ENCODE results near the gene ANKRD13A.
A peak's percentile ranks its signal among the peaks of the same experiment; 100 is the strongest.
"Not testable (repeated sequence)": the region's sequence is repeated elsewhere in the genome, so short reads cannot be mapped to it uniquely, and the experiment has no call there.

Gene ANKRD13A

GRCh38 chr12:110049034-110049433, 49.8 kb downstream of the ANKRD13A start:
- not testable (repeated sequence) for DNase-seq

- not testable (repeated sequence) for DNase-seq
These were observed 50.4 kb downstream of the ANKRD13A start for GRCh38 chr12:110049666-110050065.

GRCh38 chr12:110050927-110051326, 51.7 kb downstream of the ANKRD13A start:
- DNase-seq = no peak

DNA sequence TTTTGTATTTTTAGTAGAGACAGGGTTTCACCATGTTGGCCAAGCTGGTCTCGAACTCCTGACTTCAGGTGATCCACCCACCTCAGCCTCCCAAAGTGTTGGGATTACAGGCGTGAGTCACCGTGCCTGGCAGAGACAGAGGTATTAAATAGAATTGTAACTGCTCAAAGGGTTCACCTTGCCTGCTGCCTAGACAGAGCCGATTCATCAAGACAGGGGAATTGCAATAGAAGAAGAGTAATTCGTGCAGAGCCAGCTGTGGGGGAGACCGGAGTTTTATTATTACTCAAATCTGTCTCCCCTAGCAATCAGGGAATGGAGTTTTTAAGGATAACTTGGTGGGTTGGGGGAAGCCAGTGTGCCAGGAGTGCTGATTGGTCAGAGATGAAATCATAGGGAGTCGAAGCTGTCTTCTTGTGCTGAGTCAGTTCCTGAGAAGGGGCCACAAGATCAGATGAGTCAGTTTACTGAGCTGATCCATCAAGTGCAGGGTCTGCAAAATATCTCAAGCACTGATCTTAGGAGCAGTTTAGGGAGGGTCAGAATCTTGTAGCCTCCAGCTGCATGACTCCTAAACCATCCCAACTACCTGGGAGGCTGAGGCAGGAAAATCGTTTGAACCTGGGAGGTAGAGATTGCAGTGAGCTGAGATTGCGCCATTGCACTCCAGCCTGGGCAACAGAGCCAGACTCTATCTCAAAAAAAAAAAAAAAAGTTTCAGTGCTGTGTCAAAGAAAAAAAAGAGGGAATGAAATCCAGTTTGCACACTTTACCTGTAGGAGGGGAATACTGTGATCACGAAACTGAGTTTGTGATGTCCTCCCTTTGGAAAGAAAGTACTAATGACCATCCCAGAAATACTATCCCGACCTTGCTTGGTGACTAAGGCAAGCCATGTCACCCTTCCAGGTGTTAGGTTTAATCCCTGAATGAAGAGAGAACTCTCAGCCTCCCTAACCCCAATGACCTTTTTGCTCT, 56.4 kb downstream of the ANKRD13A start:
- DNase-seq = not testable (repeated sequence)

- DNase-seq = not testable (repeated sequence)
These were observed 57.4 kb downstream of the ANKRD13A start for GRCh38 chr12:110056643-110057042.

GRCh38 chr12:110058875-110059615, 59.8 kb downstream of the ANKRD13A start:
- DNase-seq = peak; percentile 39 to 77

DNA sequence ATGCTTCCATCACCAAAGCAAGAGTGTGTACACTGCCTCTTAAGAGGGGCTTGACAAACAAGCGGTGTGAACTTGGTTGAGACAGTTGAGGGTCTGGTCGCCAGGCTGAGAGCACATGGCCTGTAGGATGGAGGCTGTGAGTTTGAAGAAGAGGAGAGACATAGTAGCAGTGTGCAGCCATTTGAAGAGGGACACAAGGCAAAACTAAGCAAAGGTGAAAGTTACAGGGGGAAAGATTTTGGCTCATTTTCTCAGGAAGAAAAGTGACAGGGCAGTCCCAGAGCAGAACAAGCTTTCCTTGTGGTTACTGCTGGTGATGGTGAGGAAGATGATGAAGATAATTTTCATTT, 60.4 kb downstream of the ANKRD13A start:
- DNase-seq = no peak

DNA sequence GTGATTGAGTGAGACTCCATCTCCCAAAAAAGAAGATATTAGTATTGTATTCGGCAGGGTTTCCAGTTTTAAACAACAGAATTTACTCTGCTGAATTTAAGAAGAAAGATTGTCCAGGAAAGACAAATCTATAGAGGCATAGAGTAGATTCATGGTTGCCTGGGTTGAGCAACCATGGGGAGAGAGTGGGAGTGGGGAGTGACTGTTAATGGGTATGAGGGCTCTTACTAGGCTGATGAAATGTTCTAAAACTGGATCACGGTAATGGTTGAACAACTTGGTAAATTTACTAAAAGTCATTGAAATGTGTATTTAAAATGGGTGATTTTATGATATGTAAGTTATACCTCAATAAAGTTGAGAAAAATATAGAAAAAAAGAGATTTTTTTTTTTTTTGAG, 63.0 kb downstream of the ANKRD13A start:
- DNase-seq = no peak

GRCh38 chr12:110065540-110065939, 66.3 kb downstream of the ANKRD13A start:
- no peak for DNase-seq

GRCh38 chr12:110067531-110067930, 68.3 kb downstream of the ANKRD13A start:
- DNase-seq = no peak

GRCh38 chr12:110068115-110068514, 68.9 kb downstream of the ANKRD13A start:
- not testable (repeated sequence) for DNase-seq

GRCh38 chr12:110068654-110069053, 69.4 kb downstream of the ANKRD13A start:
- DNase-seq = no peak

DNA sequence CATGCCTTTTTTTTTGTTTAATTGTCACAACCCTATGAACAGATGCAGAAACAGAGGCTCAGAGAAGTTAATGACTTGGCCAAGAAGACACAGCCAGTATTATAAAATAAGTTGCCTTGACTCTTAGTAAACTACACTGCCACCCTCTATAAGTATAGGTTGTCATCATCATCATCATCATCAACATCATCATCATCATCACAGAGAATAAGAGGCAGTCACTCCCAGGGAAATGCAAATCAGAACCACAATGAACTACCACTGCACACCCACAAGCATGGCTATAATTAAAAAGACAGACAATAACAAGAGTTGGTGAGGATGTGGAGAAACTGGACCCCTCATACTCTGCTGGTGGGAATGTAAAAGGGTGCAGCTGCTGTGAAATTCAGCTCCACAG, 72.3 kb downstream of the ANKRD13A start:
- DNase-seq = no peak

DNA sequence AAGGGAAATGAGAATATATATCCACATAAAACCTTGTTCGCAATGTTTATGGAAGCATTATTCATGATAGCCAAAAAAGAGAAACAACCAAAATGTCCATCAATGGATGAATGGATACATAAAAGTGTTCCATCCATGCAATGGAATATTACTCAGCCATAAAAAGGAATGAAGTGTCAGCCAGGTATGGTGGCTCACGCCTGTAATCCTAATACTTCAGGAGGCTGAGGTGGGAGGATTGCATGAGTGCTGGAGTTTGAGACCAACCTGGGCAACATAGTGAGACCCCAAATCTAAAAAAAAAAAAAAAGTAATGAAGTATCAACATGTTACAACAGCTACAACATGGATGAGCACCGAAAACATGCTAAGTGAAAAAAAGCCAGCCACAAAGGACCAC, 72.7 kb downstream of the ANKRD13A start:
- DNase-seq = no peak

GRCh38 chr12:110072636-110073035, 73.4 kb downstream of the ANKRD13A start:
- DNase-seq = not testable (repeated sequence)

- peak; percentile 7 to 38 for DNase-seq
These were observed 74.0 kb downstream of the ANKRD13A start for GRCh38 chr12:110073049-110073831.

DNA sequence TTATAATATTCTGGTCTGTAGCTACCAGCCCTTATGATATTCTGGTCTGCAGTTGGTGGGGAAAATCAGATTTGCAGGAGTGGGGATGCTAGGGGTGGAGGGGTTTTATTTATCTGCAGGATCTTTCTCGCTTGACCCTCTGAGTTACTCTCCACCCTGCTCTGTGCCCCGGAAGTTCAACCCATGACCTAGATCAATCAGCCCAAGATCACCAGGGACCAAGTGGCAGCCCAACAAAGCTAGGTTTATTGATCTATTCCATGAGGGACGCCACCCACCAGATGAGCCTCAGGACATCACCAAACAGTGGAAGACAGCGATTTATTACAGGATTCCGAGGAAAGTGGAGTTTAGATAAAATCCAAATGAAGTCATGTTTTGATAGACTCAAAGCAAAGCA, 74.9 kb downstream of the ANKRD13A start:
- no peak for DNase-seq

- no peak for DNase-seq
These were observed 76.7 kb downstream of the ANKRD13A start for GRCh38 chr12:110075880-110076279.

- no peak for DNase-seq
These were observed 78.6 kb downstream of the ANKRD13A start for GRCh38 chr12:110077800-110078199.

- no peak for DNase-seq
These were observed 80.5 kb downstream of the ANKRD13A start for GRCh38 chr12:110079477-110080400.

DNA sequence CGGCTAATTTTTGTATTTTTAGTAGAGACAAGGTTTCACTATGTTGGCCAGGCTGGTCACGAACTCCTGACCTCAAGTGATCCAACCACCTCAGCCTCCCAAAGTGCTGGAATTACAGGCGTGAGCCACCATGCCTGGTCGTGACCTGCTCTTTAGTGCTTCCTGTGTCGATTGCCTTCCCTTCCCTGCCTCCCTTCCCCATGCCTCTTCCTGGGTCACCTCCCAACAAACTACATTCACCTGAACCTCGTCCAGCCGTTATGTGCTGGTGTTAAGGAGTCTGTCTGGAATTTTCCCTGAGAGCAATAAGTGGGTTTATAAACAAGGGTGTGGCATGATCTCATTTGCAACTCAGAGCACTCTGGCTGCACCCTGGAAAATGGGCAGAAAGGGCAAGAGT, 81.2 kb downstream of the ANKRD13A start:
- DNase-seq = no peak
